GM13977 (cell line): ENCODE data around the gene ZNF670.

Source experiments
- DNase-seq: peaks from one replicate; pipeline ENCODE4 v3.0.0; 2012; ENCODE audit warnings: low spot score
- CTCF ChIP-seq: IDR thresholded peaks from 2 replicates; pipeline ENCODE4 v1.5.1; 2012; ENCODE audit warnings: mild to moderate bottlenecking, control low read depth; ENCODE audit not compliant: insufficient read depth; ENCODE audit errors: extremely low read depth, missing control alignments
- in situ Hi-C: fragments of 300-500 bp; cut with MboI; formaldehyde crosslinking; loops from one replicate; pipeline ENCODE4 v1.12.0; 2022; ENCODE audit warnings: low sequenced_read_pairs, low pct_unique_long_range_greater_than_20kb, mixed read lengths, inconsistent platforms; ENCODE audit not compliant: unreplicated experiment

Gene ZNF670

GRCh38 chr1:247115545-247115944 lies 36.9 kb upstream of the ZNF670 start:
- no peak for TF ChIP-seq CTCF
- in situ Hi-C loops = no loop called here
- DNase-seq = no peak

- DNase-seq = no peak
- no peak for TF ChIP-seq CTCF
- in situ Hi-C loops = no loop called here
Observed at GRCh38 chr1:247115141-247115510, 36.5 kb upstream of the ZNF670 start.

- no peak for DNase-seq
- in situ Hi-C loops = no loop called here
- TF ChIP-seq CTCF = no peak
Observed at GRCh38 chr1:247114351-247115140, 35.9 kb upstream of the ZNF670 start.

- in situ Hi-C loops = no loop called here
- no peak for TF ChIP-seq CTCF
- DNase-seq = no peak
Observed at GRCh38 chr1:247113733-247114271, 35.2 kb upstream of the ZNF670 start.

- no peak for DNase-seq
- TF ChIP-seq CTCF = no peak
- in situ Hi-C loops = no loop called here
Observed at GRCh38 chr1:247113094-247113497, 34.5 kb upstream of the ZNF670 start.

- in situ Hi-C loops = no loop called here
- no peak for DNase-seq
- TF ChIP-seq CTCF = no peak
Observed at GRCh38 chr1:247112479-247112781, 33.8 kb upstream of the ZNF670 start.
